HG02840 (cell line): ENCODE measurements around the gene SUSD1.
A peak's percentile ranks its signal among the peaks of the same experiment; 100 is the strongest.
"Not testable (repeated sequence)": the region's sequence is repeated elsewhere in the genome, so short reads cannot be mapped to it uniquely, and the experiment has no call there.

Experiments used
- ATAC-seq: cut with Tn5 transposase; IDR thresholded peaks from one replicate; pipeline ENCODE4 v1.9.1; 2021; ENCODE audit warnings: mild to moderate bottlenecking, moderate library complexity, moderate number of reproducible peaks; ENCODE audit not compliant: unreplicated experiment, low FRiP score

The SUSD1 gene

DNA sequence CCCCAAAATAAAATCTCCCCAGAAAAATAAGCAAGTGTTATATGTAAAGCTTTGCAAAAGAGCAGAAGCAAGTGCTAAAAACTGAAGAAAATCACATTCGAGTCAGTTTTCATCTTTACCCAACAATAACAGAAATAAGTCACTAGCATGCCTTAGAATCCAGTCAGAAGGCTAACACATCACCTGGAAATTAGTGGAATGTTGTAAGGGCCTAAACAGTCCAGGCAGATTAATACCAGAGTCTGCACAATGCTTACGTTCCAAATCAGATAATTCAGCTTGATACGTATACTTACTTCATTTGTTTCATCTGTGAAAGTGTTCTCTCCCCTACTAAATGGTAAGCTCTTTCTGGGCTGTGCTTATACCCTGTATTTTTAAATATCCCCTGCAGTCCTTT, 42.7 kb downstream of the SUSD1 start:
- ATAC-seq, result no peak

GRCh38 chr9:112130997-112131396, 44.1 kb downstream of the SUSD1 start:
- ATAC-seq, result no peak

DNA sequence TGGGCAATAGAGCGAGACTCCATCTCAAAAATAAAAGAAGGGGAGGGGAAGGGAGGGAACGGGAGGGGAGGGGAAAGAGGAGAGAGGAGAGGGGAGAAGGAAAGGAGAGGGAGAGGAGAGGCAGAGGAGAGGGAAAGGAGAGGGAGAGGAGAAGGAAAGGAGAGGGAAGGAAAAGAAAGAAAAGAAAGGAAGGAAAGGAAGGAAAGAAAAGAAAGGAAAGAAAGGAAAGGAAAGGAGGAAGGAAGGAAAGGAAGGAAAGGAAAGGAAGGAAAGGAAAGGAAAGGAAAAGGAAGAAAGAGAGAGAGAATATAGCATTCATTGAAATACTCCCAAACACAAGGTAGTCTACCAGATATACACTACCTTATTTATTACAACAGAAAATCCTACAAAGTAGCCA, 44.8 kb downstream of the SUSD1 start:
- no peak for ATAC-seq

DNA sequence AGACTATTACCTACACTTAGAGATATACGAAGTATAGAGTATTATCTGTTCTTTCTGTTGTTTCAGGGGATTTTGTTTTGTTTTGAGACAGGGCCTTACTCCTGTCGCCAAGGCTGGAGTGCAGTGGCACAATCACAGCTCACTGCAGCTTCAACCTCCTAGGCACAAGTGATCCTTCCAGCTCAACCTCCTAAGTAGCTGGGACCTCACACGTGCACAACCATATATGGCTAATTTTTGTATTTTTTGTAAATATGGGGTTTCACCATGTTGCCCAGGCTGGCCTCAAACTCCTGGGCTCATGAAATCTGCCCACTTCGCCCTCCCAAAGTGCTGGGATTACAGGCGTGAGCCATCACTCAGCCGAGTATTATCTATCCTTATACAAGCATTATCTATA, 45.9 kb downstream of the SUSD1 start:
- no peak for ATAC-seq

DNA sequence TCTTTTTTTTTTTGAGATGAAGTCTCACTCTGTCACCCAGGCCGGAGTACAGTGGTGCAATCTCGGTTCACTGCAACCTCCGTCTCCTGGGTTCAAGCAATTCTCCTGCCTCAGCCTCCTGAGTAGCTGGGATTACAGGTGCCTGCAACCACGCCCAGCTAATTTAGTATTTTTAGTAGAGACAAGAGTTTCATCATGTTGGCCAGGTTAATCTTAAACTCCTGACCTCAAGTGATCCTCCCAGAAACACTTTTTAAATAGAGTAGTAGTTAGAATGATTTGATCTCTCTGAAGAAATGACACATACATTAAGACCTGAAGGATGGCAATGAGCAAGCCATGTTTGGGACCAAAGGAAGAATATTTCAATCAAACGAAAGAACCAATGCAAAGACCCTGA, 46.7 kb downstream of the SUSD1 start:
- ATAC-seq, result not testable (repeated sequence)

GRCh38 chr9:112127281-112127680, 47.8 kb downstream of the SUSD1 start:
- ATAC-seq, result no peak

DNA sequence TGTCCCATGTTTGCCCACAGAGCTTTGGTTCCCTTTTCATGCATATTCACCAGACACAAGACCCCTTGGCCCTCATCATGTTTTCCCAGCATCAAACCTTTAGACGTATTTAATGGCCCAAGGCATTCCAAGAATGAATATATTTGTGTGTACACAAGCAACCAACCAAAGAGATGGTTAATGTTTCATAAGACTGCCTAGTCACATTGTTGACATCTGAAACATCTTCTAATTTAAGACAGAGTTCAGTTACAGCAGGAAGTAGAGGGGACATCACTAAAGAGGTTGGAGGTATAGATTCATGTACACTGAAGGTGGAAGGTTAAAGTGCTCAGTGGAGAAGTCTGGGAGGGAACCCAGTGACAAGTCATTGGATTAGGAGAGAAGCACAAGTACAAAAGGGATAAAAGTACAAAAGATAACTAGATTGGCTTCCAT, 49.1 kb downstream of the SUSD1 start:
- peak; percentile 57 for ATAC-seq

- ATAC-seq, result no peak
These were observed 50.9 kb downstream of the SUSD1 start for GRCh38 chr9:112124156-112124555.

- ATAC-seq, result no peak
These were observed 53.5 kb downstream of the SUSD1 start for GRCh38 chr9:112121633-112122032.

DNA sequence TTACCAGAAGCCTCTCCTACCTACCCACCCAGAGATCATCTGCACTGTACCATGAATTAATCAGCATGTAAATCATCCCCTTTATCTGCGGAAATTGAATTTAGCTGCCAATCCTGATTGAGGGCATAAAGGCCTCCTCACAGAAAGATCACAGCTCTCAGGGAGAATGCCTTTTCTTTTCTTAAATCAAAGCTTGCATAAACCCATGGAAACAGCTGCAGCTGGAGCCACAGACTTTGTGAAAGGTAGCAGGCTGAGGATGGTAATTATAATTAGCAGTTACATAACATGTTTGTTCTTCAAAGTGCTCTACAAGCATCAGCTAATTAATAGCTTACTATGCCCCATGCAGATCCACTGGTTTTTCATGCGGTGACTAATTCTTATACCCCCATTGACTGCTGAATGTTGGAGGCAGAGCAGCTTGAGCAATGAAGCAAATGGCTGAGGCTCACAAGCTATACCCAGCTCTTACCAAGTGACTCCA, 54.6 kb downstream of the SUSD1 start:
- ATAC-seq, result no peak

- ATAC-seq, result no peak
These were observed 55.1 kb downstream of the SUSD1 start for GRCh38 chr9:112120030-112120341.

DNA sequence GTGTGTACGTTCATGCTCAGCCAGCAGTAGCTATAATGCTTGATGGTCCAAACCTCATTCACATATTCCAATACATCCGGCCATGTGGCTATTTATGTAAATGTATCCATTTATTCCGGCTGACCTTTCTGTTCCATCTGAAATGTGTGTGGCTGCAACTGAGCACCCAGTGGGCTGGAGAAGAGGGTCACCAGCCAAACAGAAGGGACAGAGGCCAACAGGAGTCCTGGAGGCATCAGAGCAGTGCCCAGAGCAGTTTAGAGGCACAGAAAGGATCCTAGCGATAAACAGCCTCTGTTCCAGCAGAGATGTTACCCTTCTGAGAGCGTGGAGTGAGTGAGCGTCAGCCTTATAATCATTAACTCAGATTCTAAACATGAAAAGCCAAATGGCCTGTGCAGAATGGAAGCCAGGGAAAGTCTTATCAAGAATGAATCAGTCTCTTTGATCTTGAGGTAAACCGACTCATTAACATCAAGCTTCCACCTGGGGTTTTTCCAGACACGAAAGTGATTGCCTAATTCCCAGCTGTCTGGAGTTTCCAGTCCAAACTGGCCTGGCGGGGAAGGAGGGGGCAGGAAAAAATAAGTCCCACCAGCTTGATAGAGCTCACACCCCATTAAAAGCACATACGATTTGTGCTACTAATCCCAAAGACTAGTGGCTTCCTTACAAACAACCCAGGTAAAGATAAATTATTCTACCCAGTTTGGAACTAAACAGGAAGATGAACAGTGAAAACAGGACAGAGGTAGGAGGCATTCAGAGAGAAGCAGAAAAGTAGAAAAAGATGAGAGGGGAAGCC, 55.7 kb downstream of the SUSD1 start:
- ATAC-seq, result no peak

GRCh38 chr9:112118009-112118408, 57.1 kb downstream of the SUSD1 start:
- no peak for ATAC-seq

GRCh38 chr9:112115970-112116753, 58.9 kb downstream of the SUSD1 start:
- ATAC-seq, result no peak

- ATAC-seq, result no peak
These were observed 60.0 kb downstream of the SUSD1 start for GRCh38 chr9:112115109-112115508.

GRCh38 chr9:112112941-112113681, 62.0 kb downstream of the SUSD1 start:
- ATAC-seq, result no peak

DNA sequence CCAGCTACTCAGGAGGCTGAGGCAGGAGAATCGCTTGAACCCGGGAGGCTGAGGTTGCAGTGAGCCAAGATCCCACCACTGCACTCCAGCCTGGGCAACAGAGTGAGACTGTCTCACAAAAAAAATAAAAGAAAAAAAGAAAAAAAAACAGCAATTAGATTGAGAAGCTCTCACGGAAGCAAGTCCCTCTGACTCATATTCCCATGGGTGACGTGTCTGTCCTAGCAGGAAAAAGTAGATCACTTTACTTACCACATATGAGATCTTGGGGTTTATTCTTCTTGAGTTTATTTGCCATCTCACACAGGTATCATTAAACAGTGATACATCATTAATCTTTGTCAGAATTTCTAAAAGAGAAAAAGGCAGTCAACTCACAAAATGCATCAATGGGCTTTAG, 62.6 kb downstream of the SUSD1 start:
- ATAC-seq, result no peak

GRCh38 chr9:112111461-112111860, 63.6 kb downstream of the SUSD1 start:
- ATAC-seq, result no peak

GRCh38 chr9:112110777-112111113, 64.4 kb downstream of the SUSD1 start:
- ATAC-seq, result no peak

DNA sequence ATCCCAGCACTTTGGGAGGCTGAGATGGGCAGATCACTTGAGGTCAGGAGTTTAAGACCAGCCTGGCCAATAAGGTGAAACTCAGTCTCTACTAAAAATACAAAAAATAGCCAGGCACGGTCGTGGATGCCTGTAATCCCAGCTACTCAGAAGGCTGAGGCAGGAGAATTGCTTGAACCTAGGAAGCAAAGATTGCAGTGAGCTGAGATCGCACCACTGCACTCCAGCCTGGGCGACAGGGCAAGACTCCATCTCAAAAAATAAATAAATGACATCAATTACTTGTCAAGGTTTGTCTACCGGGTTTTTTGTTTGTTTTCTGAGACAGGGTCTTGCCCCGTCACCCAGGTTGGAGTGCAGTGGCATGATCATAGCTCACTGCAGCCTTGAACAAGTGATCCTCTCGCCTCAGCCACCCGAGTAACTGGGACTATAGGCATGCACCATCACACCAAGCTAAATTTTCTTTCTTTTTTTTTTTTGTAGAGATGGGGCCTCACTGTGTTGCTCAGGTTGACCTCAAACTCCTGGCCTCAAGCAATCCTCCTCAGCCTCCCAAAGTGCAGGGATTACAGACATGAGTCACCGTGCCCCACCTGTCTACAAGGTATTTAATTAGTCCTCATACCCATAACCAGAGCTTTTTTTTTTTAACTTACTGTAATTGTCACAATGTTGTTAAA, 64.9 kb downstream of the SUSD1 start:
- no peak for ATAC-seq

- ATAC-seq, result no peak
These were observed 70.2 kb downstream of the SUSD1 start for GRCh38 chr9:112104901-112105300.
